ENCODE results near the gene PTPRC.
A peak's percentile ranks its signal among the peaks of the same experiment; 100 is the strongest.

PTPRC gene

GRCh38 chr1:198678301-198678836, 39.5 kb downstream of the PTPRC start:
- DNase-seq = no peak

- DNase-seq = no peak
Measured at GRCh38 chr1:198678901-198679329, 40.1 kb downstream of the PTPRC start.

- no peak for DNase-seq
Measured at GRCh38 chr1:198679535-198680173, 40.8 kb downstream of the PTPRC start.

GRCh38 chr1:198680174-198680875, 41.5 kb downstream of the PTPRC start:
- no peak for DNase-seq

- DNase-seq = no peak
Measured at GRCh38 chr1:198681252-198681651, 42.4 kb downstream of the PTPRC start.

- peak; percentile 61 for DNase-seq
Measured at GRCh38 chr1:198681831-198682759, 43.3 kb downstream of the PTPRC start.

- no peak for DNase-seq
Measured at GRCh38 chr1:198682850-198683249, 44.0 kb downstream of the PTPRC start.

- no peak for DNase-seq
Measured at GRCh38 chr1:198683449-198683848, 44.6 kb downstream of the PTPRC start.

- DNase-seq = peak; percentile 5
Measured at GRCh38 chr1:198686069-198686728, 47.4 kb downstream of the PTPRC start.

GRCh38 chr1:198687429-198687828, 48.6 kb downstream of the PTPRC start:
- DNase-seq = no peak

GRCh38 chr1:198691063-198691462, 52.2 kb downstream of the PTPRC start:
- no peak for DNase-seq

GRCh38 chr1:198693321-198693720, 54.5 kb downstream of the PTPRC start:
- no peak for DNase-seq

- DNase-seq = no peak
Measured at GRCh38 chr1:198694542-198694941, 55.7 kb downstream of the PTPRC start.

GRCh38 chr1:198696211-198696610, 57.4 kb downstream of the PTPRC start:
- DNase-seq = no peak

- DNase-seq = peak; percentile 5
Measured at GRCh38 chr1:198699167-198700015, 60.6 kb downstream of the PTPRC start.

- DNase-seq = no peak
Measured at GRCh38 chr1:198700016-198700392, 61.2 kb downstream of the PTPRC start.

GRCh38 chr1:198700396-198700795, 61.6 kb downstream of the PTPRC start:
- no peak for DNase-seq

- DNase-seq = no peak
Measured at GRCh38 chr1:198701250-198701649, 62.4 kb downstream of the PTPRC start.

GRCh38 chr1:198701766-198702539, 63.1 kb downstream of the PTPRC start:
- no peak for DNase-seq

- DNase-seq = no peak
Measured at GRCh38 chr1:198708761-198709525, 70.1 kb downstream of the PTPRC start.

Measured in midbrain (tissue), 1 donor.